CD4-positive, alpha-beta T cell treated with Interleukin-21 for 1 hour (primary cell): Measurements from ENCODE around the gene PCNX2.
"Not testable (repeated sequence)": the region's sequence is repeated elsewhere in the genome, so short reads cannot be mapped to it uniquely, and the experiment has no call there.

Experiments used
- DNase-seq: peaks from one replicate; pipeline ENCODE4 v3.0.0-alpha.2; 2020

Gene PCNX2

DNA sequence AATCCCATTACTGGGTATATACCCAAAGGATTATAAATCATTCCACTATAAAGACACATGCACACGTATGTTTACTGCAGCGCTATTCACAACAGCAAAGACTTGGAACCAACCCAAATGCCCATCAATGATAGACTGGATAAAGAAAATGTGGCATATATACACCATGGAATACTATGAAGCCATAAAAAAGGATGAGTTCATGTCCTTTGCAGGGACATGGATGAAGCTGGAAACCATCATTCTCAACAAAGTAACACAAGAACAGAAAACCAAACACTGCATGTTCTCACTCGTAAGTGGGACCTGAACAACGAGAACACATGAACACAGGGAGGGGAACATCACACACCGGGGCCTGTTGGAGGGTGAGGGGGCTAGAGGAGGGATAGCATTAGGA, 291.9 kb downstream of the PCNX2 start:
- DNase-seq: not testable (repeated sequence)

DNA sequence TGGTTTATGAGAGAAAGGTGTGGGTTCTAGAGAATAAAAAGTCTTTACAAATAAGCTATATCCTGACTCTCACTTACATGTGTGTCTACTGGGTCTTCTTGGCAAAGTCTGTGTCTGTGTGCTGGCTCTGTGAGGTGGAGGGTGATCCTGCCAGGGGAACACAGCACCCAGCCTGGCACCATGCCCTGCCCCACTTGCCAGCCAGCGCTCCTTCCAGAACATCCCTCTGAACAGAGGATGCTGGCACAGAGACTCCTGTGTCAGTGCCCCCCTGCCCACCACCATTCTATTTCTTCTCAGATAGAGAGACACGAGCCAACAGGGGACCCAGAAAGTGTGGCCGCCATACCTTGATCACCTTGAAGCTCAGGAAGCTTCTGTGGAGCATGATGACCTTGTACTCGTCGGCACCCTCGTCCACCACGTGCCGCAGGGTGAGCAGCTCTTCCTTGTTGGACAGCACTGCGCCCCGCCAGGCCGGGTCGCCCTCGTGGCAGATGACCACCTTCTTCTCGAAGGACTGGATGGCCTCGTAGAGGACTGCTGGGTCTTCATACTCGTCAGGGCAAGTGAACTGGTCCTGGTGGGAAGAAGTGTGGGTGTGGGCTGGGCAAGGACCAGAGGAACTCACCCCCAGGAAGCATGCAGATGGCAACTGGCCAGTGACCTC, 295.4 kb downstream of the PCNX2 start:
- DNase-seq: no peak

DNA sequence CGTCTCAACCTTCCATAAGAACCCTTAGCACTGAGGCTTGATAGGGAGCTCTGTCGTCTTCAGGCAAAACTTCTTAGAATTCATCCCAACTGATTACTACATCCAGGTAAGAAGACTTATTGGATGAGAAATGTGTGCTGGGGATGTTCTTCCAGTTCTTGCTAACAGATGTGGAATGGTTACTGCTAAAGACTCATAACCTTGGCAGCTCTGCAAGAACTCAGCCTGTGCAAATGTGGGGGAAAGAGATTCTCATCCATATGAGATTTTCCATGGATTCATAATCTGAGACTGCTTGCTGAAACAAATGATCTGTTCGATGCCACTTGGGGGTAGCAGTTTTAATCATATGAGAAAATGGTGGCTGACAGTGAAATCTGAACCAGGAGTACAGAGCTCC, 296.9 kb downstream of the PCNX2 start:
- no peak for DNase-seq

DNA sequence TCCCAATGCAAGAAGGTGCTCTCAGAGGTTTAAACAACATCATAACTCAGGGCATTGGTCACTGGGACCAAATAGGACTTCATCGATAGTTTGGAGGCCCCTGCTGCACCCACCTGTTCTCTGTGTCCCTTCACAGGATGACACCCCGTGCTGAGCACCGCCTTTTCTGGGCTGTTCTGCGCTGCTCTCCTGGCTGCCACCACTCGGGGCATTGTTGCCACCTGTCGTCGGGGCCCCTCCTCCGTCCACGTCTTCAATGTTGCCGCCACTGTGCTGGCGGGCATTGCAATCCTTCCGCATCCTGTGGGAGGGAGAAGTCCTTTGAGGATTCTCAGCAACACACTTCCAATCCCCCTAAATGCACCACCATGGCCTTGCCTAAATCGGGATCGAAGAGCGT, 297.4 kb downstream of the PCNX2 start:
- no peak for DNase-seq

DNA sequence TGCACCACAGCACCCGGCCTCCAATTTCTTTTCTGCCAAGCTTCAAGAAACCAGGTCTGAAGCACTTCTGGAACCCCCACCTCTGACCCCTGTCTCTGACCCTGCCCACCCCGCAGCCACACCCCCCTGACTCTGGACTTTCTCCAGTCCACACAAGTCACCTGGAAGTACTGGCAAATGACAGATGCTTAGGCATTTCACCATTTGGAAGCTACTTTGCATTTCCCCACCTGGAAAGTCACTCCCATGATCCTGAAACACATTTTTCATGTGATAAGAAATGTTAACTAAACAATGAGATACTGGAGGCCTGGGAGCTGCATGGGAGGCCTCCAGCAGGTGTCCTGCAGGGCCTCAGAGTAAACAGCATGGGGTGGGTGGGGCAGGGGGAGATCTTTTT, 299.4 kb downstream of the PCNX2 start:
- DNase-seq: no peak

DNA sequence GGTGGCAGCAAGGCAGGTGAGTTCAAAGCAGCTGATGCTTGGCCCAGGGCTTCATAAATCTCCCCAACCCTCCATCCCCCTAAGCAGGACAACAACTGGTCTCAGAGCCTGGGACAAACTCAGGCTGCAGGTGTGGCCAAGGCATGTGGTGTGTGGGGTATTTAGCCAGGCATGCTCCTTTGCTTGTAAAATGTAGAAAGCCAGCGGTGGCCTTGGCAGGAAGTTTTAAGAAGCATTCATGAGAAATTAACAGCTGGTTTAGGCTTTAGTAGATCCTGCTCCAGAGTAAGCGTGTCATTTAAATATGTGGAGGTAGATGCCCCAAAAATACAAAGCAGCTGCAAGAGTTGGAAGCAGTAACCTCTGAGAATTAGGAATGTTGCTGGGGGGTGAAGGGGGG, 300.3 kb downstream of the PCNX2 start:
- DNase-seq: no peak

DNA sequence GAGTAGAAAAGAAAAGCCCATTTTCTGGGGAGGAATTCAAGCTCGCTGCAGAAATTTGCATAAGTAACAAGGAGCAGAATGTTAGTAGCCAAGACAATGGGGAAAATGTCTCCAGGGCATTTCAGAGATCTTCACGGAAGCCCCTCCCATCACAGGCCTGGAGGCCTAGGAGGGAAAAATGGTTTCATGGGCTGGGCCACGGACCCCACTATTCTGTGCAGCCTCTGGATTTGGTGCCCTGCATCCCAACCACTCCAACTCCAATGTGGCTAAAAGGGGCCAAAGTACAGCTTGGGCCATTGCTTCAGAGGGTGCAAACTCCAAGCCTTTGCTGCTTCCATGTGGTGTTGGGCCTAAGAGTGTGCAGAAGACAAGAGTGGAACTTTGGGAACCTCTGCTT, 302.0 kb downstream of the PCNX2 start:
- DNase-seq: no peak

DNA sequence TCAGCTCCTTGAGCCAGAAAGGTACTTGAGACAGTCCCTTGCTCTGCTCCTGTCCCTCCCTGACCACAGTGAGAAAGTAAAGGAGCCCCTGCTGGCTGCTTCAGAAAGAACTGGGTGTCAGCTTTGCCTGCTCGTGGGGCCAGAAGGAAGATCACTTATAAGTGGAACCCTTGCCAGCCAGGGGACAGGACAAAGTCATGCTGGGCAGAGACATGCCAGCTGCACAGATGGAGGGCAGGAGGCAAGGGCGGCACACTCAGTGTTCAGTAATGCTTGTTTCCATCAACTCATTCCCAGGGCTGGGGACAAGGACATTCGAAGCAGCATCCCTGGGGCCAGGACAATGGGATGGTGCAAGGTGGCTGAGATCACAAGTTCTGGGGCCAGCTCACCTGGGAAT, 303.3 kb downstream of the PCNX2 start:
- no peak for DNase-seq

DNA sequence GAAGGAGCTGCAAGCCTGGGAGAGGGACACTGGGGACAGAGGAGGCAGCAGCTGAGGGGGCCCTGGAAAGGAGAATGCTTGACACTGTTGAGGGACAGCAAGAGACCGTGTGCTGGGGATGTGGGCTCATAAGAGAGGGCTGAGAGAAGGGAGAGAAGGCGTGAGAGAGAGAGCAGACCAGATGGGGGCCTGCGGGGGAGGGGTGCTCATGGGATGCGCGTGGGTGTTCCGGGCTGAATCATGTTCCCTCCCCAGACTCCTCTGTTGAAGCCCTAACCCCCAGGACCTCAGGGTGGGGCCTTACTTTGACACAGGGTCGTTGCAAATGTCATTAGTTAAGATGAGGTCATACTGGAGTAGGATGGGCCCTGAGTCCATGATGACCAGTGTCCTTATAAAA, 304.3 kb downstream of the PCNX2 start:
- DNase-seq: no peak

DNA sequence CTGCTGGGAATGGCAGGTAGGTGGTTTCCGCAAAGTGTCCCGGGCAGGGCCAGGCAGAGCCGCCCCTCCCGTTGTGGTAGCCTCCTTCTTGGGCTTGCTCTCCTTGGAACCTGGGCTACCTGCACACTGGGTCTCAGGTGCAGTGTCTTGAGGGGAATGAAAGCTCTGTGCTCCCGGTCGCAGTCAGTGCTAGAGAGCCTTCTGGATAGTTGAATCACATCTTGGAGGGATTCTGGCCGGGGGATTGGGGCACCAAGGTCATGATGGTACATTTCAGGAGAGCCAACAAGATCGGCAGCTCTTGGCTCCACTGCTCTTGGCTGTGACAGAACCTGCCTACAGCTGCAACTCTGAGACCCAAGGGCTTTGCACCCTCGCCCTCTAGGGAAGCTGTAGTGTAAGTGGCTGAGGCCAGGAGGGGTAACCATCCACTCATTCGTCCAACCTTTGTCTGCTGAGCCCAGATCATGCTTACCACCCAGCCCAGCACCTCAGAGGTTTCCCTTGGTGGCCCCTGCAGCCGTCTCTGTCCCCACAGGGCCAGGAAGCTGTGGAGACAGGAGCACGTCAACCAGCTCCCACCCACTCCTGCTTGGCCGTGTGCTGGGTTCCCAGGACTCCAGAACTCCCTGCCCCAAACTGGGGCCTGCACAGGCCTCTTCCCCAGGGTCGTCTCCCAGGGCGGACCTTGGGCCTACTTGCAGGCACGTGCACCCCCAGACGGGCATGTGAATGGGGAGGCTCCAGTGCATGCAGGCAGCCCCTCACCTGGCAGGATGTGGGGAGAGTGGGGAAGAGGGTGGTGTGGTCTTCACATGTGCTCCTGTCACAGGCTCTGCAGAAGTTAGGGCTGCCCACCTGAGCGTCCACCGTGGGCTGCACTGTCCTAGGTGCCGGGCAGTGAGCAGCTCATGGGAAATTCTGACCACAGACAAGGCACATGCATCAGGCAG, 305.1 kb downstream of the PCNX2 start:
- DNase-seq: no peak

DNA sequence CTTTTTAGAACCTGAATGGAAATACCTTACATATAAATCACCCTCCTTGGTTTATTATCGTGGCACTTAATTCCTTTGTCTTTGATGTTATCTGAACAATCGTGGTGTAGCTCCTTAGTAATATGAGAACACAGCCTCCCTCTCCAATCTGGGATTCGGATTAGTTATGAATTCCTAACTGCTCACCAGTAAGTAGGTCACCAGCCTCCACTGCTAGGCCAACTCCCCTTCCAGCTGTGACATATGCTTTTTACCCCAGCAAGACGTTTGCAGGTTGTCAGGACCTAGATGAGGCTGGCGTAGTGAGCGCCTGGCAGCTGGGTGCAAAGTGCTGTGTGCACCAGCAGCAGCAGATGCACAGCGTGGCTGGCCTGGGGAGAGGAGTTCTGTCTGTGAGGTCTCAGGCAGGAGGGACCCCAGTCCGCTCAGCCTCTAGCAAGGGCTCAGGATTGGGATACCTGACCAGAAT, 306.9 kb downstream of the PCNX2 start:
- DNase-seq: no peak

DNA sequence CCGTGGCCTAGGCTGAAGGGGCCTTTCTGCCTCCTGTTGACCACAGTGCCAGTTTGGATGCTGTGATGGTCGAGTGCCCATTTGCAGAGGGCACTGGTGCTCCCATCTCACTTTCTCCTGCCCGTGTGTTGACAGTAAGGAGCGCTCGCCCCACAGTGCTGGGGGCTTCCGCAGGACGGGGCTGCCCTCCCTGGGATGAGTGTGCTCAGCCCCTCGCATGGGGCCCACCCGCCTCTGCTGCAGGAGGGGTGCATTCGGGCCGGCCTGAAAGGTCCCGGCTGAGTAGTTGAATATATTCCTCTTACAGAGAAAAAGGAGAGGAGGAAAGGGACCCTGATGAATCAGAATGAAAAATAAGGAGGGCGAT, 307.8 kb downstream of the PCNX2 start:
- no peak for DNase-seq

DNA sequence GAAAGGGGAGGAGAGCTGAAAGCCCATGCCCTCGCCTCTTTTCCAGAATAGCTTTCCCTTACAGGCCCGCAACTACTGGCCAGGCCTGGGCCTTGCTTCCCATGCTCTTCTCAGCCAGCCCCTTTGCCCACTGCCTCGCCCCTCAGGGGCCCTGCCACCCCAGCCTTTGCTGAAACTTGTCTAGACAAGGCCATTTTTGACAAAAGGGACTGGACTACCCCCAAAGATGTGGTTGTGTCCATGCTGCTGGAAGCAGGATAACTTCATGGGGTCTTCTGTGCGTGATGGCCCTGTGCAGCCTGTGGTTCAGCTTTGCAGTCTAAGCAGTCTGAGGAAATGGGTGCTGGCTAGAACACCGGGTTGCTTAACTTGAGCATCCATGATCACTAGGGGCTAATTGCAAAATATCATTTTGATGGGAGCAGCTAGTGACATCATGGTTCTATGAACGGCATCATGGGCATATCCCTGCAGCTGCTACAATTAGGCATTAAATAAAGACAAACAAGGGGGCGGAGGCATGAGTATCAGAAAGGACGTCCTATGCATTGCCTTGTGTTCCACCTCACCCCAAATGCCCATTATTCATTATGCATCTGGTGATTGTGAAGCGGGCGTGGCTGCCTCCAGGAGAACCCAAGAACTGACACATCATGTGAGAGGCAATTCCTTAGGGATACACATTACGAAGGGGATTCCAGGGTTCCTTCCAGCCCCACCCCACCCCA, 308.3 kb downstream of the PCNX2 start:
- no peak for DNase-seq

DNA sequence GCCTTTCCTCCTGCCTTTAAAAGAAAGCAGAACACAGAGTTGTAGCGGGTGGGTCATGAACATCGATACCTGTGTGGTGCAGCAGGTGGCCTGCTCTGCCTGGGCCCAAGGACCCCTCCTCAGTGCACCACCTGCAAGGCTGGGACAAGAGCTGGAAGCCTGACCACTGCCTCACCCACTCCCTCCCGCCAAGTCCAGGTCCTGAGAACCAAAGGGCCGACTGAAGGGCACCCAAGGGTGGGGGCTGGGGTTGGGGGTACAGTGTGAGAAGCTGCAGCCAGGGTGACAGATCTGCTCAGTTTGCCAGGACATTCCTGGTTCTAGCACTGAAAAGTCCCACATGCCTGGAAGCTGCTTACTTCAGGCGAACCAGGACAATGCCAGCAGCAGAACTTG, 309.0 kb downstream of the PCNX2 start:
- DNase-seq: no peak

DNA sequence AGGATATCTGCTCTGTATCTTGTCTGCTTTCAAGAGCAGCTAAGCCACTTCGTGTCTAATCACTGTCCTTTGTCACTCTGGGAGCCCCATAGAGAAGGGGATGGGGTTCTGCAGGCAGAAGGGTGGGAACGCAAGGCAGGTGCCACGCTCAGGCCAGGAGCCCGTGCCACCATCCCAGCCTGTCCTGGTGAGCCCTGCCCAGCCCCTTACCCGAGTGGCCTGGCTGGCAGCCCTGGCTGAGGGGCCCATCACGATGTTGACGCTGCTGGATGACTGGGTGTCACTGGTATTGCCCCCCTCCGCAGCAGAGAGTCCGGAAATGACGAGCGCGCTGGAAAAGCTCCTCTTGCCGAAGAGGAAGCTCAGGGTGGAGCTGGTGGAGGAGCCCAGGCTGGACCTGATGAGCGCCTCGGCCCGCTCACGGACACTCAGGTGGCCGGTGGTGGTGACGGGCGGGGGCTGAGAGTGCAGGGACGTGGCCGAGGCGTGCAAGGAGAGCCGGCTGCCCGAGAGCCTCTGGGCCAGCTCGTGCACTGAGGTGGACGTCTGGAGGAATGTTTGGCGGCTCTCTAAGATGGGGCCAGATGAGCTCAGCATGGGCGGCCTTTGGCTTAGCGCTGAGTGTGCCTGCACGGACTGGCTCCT, 309.5 kb downstream of the PCNX2 start:
- DNase-seq: no peak

DNA sequence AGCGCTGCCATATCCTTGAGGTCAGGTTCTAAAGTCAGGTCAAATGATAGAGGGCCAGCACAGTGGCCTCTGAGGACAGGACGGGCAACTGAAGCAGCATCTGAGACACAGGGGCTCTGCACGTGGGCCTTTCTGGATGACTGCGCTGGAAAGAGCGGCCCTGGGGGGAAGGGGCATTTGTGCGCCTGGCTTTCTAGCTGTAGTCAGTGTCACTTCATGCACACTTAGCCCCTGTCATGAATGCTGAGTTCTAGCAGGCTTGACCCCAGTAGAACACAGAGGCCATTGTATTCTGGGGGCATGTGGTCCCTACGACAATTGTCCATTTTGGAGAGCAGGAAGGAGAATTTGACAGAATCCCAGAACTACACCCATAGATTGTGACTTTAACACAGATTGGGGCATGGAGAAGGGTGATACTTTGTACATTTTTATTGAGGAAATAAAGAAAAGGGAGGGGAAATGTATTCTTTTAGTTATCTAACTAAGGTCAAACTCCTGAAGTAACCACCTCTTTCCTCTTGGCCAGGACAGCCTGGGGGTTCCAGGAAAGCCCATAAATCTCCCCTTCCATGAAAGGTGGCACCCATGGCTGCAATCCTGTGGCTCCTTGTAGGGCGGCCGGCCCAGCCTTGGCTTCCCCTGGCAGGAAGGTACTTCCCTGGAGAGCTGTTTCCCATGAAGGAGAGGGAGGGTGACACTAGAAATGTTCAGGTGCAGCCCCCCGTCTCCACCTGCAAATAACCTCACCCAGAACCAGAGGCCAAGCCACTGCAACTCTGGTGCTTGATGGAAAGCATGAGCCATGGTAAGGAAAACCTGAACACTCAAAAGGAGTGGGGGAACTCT, 310.7 kb downstream of the PCNX2 start:
- DNase-seq: no peak

DNA sequence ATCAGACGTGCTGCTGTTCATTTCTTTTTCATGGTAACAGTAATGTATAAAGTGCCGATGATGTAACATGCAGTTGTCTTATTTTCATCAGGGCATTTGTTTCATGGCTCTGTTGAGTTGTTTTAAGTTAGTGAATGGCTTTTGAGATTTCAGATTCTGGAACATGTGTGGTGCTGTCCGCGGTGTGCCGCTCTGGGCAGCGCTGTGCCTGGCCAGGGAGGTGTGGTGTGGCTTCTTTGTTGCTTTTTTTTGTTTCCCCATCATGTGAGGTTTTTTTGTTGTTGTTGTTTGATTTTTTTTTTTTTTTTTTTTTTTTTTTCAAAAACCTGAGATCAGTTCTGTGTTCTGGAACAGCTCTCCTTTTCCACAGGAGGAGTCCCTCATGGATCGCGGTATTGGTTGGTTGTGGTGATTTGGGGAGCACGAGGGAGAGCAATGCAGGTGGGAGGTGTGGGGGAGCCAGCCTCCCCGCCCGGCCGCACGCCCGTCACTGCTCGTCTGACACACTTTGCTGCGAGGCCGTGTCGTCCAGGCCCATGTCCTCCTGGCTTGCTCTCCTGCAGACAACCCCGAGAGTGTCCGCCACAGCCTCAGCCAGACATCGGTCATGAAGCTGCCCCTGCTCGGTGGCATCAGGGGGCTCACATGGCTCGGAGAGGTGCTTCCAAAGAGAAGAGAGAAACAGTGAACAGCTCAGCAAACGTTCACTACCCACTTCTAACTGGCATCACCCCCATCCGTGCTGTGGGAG, 311.5 kb downstream of the PCNX2 start:
- no peak for DNase-seq

DNA sequence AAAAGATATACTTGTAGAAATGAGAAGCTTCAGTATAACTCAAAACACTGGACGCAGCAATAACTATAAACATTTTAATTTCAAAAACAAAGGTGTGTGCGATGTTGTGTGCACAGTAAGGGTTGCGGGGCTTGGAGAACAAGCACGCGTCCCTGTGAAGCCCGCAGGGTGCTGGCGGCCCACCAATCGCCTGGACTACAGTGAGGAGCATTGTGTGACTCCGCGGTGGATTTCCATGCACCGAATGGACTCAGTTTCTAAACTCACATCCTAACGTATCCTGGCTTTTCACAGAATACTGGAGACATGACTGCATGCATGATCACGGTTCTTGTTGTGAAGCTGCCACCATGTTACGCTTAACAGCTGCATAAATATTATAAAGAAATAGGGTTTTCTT, 312.1 kb downstream of the PCNX2 start:
- DNase-seq: no peak

DNA sequence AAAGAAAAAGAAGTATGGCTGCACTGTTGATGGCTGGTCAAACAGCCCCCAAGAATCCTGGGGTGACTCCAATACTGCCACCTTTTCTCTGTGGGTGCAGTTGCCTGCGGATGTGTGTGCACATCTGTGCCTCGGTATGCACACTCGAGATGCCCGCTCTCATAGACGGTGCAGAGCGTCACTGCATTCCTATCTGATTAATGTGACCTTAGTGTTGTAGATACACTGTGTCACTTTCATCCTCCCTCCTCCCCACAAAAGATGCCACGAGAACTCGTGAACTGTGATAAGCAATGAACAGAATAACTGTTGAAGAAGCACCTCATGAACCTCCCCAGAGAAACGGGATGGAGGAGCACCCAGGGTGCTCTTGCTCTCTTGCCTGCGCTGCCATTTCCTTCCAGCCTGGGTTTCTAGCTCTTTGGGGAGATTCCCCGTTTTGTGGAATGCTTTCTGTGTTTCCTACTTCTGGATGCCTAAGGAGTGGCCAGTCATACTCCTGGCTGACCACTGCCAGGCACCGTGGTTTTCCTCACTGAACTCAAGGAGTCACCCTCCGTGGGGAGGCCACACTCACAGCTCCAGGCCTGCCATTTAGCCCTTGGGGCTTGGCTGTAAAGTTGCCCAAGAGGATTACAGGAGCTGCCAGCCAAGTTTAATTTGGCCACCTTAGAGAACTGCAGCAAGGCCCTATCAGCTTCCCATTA, 313.1 kb downstream of the PCNX2 start:
- no peak for DNase-seq

DNA sequence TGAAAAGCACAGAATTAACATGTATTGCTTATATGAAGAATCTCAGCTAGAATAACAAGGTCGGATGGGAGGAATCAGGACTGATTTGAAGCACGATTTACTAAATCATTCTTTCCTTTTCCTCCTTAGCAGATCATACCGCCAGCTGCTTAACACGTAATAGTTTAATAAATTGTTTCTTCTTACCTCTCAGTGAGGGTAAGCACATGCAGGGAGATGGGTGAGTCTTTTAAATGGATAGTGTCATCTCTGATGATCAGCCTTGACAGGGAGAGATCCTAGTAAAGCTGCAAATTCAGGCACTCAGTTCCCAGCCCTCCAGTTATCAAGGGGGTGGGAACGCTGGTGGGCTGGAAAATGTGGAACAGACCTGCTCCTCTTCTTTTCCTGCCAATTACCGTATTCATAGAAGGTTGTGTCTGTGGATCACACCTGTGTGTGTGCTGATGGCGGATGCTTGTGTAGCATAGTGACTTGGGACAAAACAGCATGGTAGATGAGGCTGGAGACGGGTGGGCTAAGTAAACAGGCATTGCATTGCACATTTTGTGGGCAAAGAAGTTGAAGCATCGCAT, 314.5 kb downstream of the PCNX2 start:
- no peak for DNase-seq
